SK-N-SH (cell line): Measurements from ENCODE around the gene PPP1R37.

ENCODE experiments used
- CHD2 ChIP-seq: fragments of 150-350 bp; IDR thresholded peaks from 2 replicates; pipeline ENCODE4 v1.6.1; 2018; ENCODE audit warnings: low read length; ENCODE audit not compliant: partially characterized antibody
- EZH2phosphoT487 ChIP-seq: fragments of 200-600 bp; sonication (generic); IDR thresholded peaks from 2 replicates; pipeline ENCODE4 v1.6.1; 2017; ENCODE audit warnings: low read depth, mixed run types, mild to moderate bottlenecking, antibody characterized with exemption, moderate library complexity, borderline replicate concordance
- MAX ChIP-seq: IDR thresholded peaks from 2 replicates; pipeline ENCODE4 v1.4.0; 2012; ENCODE audit warnings: low read depth
- POLR2AphosphoS5 ChIP-seq: IDR thresholded peaks from 2 replicates; pipeline ENCODE4 v1.6.1; 2012; ENCODE audit warnings: low read depth, low read length
- REST ChIP-seq: IDR thresholded peaks from 2 replicates; pipeline ENCODE4 v1.6.1; 2012; ENCODE audit warnings: mild to moderate bottlenecking, low read depth, low read length, moderate library complexity
- RFX5 ChIP-seq: IDR thresholded peaks from 2 replicates; pipeline ENCODE4 v1.6.1; 2012; ENCODE audit warnings: mild to moderate bottlenecking, improper control_type of control experiment, low read length
- SMC3 ChIP-seq: IDR thresholded peaks from 2 replicates; pipeline ENCODE4 v1.6.1; 2012; ENCODE audit warnings: low read depth, low read length, improper control_type of control experiment
- TEAD4 ChIP-seq: IDR thresholded peaks from 2 replicates; pipeline ENCODE4 v1.4.0; 2012; ENCODE audit warnings: mild to moderate bottlenecking, borderline replicate concordance; ENCODE audit not compliant: insufficient read depth
- TF ChIP-seq, protein P1 (sequence below): fragments of 200-600 bp; sonication (generic); IDR thresholded peaks from 2 replicates; pipeline ENCODE4 v1.6.1; 2017; ENCODE audit warnings: antibody characterized with exemption, mild to moderate bottlenecking, moderate library complexity

DNA sequence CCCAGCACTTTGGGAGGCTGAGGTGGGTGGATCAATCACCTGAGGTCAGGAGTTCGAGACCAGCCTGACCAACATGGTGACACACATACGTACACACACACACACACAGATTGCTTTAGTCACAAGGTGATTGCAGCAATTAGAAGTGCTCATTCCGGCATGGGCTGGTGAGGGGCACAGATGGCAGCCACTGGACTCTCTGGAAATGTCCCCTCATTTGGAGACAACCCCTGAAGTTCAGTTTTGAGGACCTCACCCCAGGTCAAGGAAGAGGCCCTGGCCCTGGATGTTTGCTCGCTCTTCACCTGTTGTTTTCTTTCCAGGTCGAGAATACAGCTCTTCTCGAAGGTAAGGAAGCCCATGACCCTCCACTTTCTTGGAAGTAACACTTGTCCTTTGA lies 22.8 kb upstream of the PPP1R37 start:
- TF ChIP-seq EZH2phosphoT487, result no peak
- TF ChIP-seq MAX, result no peak
- TF ChIP-seq, protein P1, sequence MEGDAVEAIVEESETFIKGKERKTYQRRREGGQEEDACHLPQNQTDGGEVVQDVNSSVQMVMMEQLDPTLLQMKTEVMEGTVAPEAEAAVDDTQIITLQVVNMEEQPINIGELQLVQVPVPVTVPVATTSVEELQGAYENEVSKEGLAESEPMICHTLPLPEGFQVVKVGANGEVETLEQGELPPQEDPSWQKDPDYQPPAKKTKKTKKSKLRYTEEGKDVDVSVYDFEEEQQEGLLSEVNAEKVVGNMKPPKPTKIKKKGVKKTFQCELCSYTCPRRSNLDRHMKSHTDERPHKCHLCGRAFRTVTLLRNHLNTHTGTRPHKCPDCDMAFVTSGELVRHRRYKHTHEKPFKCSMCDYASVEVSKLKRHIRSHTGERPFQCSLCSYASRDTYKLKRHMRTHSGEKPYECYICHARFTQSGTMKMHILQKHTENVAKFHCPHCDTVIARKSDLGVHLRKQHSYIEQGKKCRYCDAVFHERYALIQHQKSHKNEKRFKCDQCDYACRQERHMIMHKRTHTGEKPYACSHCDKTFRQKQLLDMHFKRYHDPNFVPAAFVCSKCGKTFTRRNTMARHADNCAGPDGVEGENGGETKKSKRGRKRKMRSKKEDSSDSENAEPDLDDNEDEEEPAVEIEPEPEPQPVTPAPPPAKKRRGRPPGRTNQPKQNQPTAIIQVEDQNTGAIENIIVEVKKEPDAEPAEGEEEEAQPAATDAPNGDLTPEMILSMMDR, result no peak
- no peak for TF ChIP-seq TEAD4
- no peak for TF ChIP-seq CHD2
- no peak for TF ChIP-seq RFX5
- TF ChIP-seq REST, result no peak
- no peak for TF ChIP-seq POLR2AphosphoS5
- no peak for TF ChIP-seq SMC3
